NCI-H1436 treated with DMSO at 0.1 percent for 48 hours (cell line): ENCODE data around the gene LMBRD2.
"Not testable (repeated sequence)": the region's sequence is repeated elsewhere in the genome, so short reads cannot be mapped to it uniquely, and the experiment has no call there.

Experiments used
- DNase-seq: peaks from one replicate; lab custom pipeline; 2025; lab: John Stamatoyannopoulos, UW

Gene LMBRD2

GRCh38 chr5:36151434-36152323 is at the start of gene LMBRD2, which contains the start of gene SKP2:
LMBRD2 (minus strand) TSS chr5:36151887; CDS start chr5:36143349, 8,538 bp downstream.
SKP2 (plus strand) TSS chr5:36152111; CDS start chr5:36152263, 152 bp downstream.
- peak; percentile 84 for DNase-seq

GRCh38 chr5:36200513-36200912 is 48.8 kb upstream of the LMBRD2 start:
- DNase-seq = no peak

- DNase-seq = no peak
These were observed 47.9 kb upstream of the LMBRD2 start for GRCh38 chr5:36199620-36200019.

- DNase-seq = not testable (repeated sequence)
These were observed 47.1 kb upstream of the LMBRD2 start for GRCh38 chr5:36198783-36199182.

GRCh38 chr5:36198281-36198680 is 46.6 kb upstream of the LMBRD2 start:
- no peak for DNase-seq

- no peak for DNase-seq
These were observed 42.1 kb upstream of the LMBRD2 start for GRCh38 chr5:36193746-36194145.

GRCh38 chr5:36184408-36184807 is 32.7 kb upstream of the LMBRD2 start:
- DNase-seq = not testable (repeated sequence)

- no peak for DNase-seq
These were observed 30.1 kb upstream of the LMBRD2 start for GRCh38 chr5:36181774-36182173.

GRCh38 chr5:36180556-36181350 is 29.1 kb upstream of the LMBRD2 start:
- DNase-seq = no peak

- DNase-seq = no peak
These were observed 28.3 kb upstream of the LMBRD2 start for GRCh38 chr5:36179950-36180349.

- no peak for DNase-seq
These were observed 26.8 kb upstream of the LMBRD2 start for GRCh38 chr5:36178524-36178890.

GRCh38 chr5:36177715-36178523 is 26.2 kb upstream of the LMBRD2 start:
- DNase-seq = no peak

GRCh38 chr5:36177154-36177553 is 25.5 kb upstream of the LMBRD2 start:
- no peak for DNase-seq

GRCh38 chr5:36175043-36175442 is 23.4 kb upstream of the LMBRD2 start:
- no peak for DNase-seq

GRCh38 chr5:36174119-36174518 is 22.4 kb upstream of the LMBRD2 start:
- no peak for DNase-seq

GRCh38 chr5:36173426-36173825 is 21.7 kb upstream of the LMBRD2 start:
- DNase-seq = no peak

GRCh38 chr5:36172599-36172998 is 20.9 kb upstream of the LMBRD2 start:
- no peak for DNase-seq

GRCh38 chr5:36170832-36171424 is 19.2 kb upstream of the LMBRD2 start:
- no peak for DNase-seq

- no peak for DNase-seq
These were observed 17.1 kb upstream of the LMBRD2 start for GRCh38 chr5:36168737-36169136.

- DNase-seq = no peak
These were observed 12.8 kb upstream of the LMBRD2 start for GRCh38 chr5:36164461-36164860.

GRCh38 chr5:36162810-36163486 is 11.3 kb upstream of the LMBRD2 start:
- no peak for DNase-seq
